Stimulated activated CD4-positive, alpha-beta T cell treated with anti-CD3 and anti-CD28 coated beads, Interleukin-1b, Interleukin-23, amount 100 ng/mL, for 48 hours (primary cell): Measurements from ENCODE around the gene ZNF91.
"Not testable (repeated sequence)": the region's sequence is repeated elsewhere in the genome, so short reads cannot be mapped to it uniquely, and the experiment has no call there.

Experiments
- DNase-seq: peaks from one replicate; pipeline ENCODE4 v3.0.0-alpha.2; 2020

The ZNF91 gene

GRCh38 chr19:23395041-23395721, at the start of gene ZNF91:
Gene ZNF91 (minus strand): TSS chr19:23395471. CDS start chr19:23395354, 117 bp downstream.
- DNase-seq: peak; percentile 94

GRCh38 chr19:23440791-23441190, 45.5 kb upstream of the ZNF91 start:
- peak; percentile 21 for DNase-seq

GRCh38 chr19:23440207-23440606, 44.9 kb upstream of the ZNF91 start:
- DNase-seq: no peak

GRCh38 chr19:23439623-23440022, 44.4 kb upstream of the ZNF91 start:
- DNase-seq: no peak

GRCh38 chr19:23437901-23438300, 42.6 kb upstream of the ZNF91 start:
- no peak for DNase-seq

GRCh38 chr19:23436944-23437343, 41.7 kb upstream of the ZNF91 start:
- DNase-seq: no peak

- DNase-seq: no peak
These were observed 41.0 kb upstream of the ZNF91 start for GRCh38 chr19:23436318-23436717.

- no peak for DNase-seq
These were observed 25.6 kb upstream of the ZNF91 start for GRCh38 chr19:23420824-23421223.

GRCh38 chr19:23419261-23419660, 24.0 kb upstream of the ZNF91 start:
- not testable (repeated sequence) for DNase-seq

GRCh38 chr19:23415561-23416191, 20.4 kb upstream of the ZNF91 start:
- no peak for DNase-seq

GRCh38 chr19:23415034-23415433, 19.8 kb upstream of the ZNF91 start:
- no peak for DNase-seq

- no peak for DNase-seq
These were observed 14.9 kb upstream of the ZNF91 start for GRCh38 chr19:23410155-23410554.

- DNase-seq: no peak
These were observed 14.2 kb upstream of the ZNF91 start for GRCh38 chr19:23409392-23410048.

- no peak for DNase-seq
These were observed 12.4 kb upstream of the ZNF91 start for GRCh38 chr19:23407616-23408133.

- no peak for DNase-seq
These were observed 11.4 kb upstream of the ZNF91 start for GRCh38 chr19:23406721-23407120.

- no peak for DNase-seq
These were observed 10.8 kb upstream of the ZNF91 start for GRCh38 chr19:23406091-23406490.

- no peak for DNase-seq
These were observed 9.4 kb upstream of the ZNF91 start for GRCh38 chr19:23404676-23405075.

GRCh38 chr19:23403581-23404324, 8.5 kb upstream of the ZNF91 start:
- DNase-seq: no peak

- DNase-seq: no peak
These were observed 7.8 kb upstream of the ZNF91 start for GRCh38 chr19:23403052-23403451.

GRCh38 chr19:23402388-23402787, 7.1 kb upstream of the ZNF91 start:
- peak; percentile 29 for DNase-seq

- DNase-seq: no peak
These were observed 5.9 kb upstream of the ZNF91 start for GRCh38 chr19:23401086-23401610.

- no peak for DNase-seq
These were observed 4.2 kb upstream of the ZNF91 start for GRCh38 chr19:23399443-23399842.

GRCh38 chr19:23395722-23396117, 449 bp upstream of the ZNF91 start:
- not testable (repeated sequence) for DNase-seq
